ENCODE results near the gene KCNK18. TPM values are rescaled to one million over a fixed set of nuclear protein-coding genes. Genes with fewer than 3 reads are reported as not detected.
A peak's percentile ranks its signal among the peaks of the same experiment; 100 is the strongest.

Gene KCNK18
- total RNA-seq, 1 donor from 2014 or later: not detected

DNA sequence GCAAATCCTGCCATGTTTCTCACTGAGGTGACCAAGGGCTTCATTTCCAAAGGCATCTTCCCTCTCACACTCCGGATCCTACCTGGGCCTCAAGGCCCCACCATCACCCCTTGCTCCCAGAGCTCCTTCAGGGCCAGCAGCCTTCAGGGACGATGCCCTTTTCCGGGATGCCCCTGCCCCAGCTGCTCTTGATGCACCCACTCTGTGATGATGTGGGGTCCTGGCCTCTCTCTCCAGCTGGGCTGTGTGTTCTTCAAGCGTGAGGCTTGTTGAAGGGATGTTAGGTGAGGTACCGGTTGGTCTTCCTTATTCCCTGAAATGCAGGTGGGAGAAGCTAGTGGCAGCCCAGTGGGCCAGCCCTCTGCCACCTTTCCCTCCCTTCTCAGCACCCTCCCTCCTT, 25.3 kb downstream of the KCNK18 start:
- peaks cover 2% of the 10 kb centered on the region for H3K36me3 Mint-ChIP-seq

GRCh38 chr10:117222976-117223692, 25.8 kb downstream of the KCNK18 start:
- Histone ChIP-seq H4K20me1 (ENCODE audit: low read depth) (no peaks in the 10 kb centered on the region), H3K9me3 (ENCODE audit: low read depth) (no peaks in the 10 kb centered on the region), H2AFZ (replicated peaks) (no peak overlapping the region), H3K4me3 (no peak overlapping the region), H3K79me2 (ENCODE audit: low read depth) (no peaks in the 10 kb centered on the region), H3K4me1 (no peaks in the 10 kb centered on the region), H3K4me2 (no peak overlapping the region), H3K27ac (no peak overlapping the region), H3F3A (ENCODE audit: low read depth) (peaks cover 4% of the 10 kb centered on the region), H3K9ac (no peak overlapping the region), H3K27me3 (peaks cover 8% of the 10 kb centered on the region), H3K36me3 (no peaks in the 10 kb centered on the region)
- H3K27me3 Mint-ChIP-seq (ENCODE audit: insufficient read depth, low read depth): peaks cover 11% of the 10 kb centered on the region
- peaks cover 3% of the 10 kb centered on the region for H3K9me3 Mint-ChIP-seq
- H3K4me1 Mint-ChIP-seq: peaks cover 48% of the 10 kb centered on the region
- H3K4me3 Mint-ChIP-seq: no peak overlapping the region
- TF ChIP-seq, protein P1, sequence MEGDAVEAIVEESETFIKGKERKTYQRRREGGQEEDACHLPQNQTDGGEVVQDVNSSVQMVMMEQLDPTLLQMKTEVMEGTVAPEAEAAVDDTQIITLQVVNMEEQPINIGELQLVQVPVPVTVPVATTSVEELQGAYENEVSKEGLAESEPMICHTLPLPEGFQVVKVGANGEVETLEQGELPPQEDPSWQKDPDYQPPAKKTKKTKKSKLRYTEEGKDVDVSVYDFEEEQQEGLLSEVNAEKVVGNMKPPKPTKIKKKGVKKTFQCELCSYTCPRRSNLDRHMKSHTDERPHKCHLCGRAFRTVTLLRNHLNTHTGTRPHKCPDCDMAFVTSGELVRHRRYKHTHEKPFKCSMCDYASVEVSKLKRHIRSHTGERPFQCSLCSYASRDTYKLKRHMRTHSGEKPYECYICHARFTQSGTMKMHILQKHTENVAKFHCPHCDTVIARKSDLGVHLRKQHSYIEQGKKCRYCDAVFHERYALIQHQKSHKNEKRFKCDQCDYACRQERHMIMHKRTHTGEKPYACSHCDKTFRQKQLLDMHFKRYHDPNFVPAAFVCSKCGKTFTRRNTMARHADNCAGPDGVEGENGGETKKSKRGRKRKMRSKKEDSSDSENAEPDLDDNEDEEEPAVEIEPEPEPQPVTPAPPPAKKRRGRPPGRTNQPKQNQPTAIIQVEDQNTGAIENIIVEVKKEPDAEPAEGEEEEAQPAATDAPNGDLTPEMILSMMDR (IDR thresholded peaks at IDR 0.05): no peak
- peak; percentile 16 for DNase-seq (ENCODE audit: low spot score)
- H3K27ac Mint-ChIP-seq: no peak overlapping the region
- H3K36me3 Mint-ChIP-seq: peaks cover 2% of the 10 kb centered on the region

More for the DNA sequence above, 25.3 kb downstream of the KCNK18 start:
- no peaks in the 10 kb centered on the region for H3K9me3 ChIP-seq (ENCODE audit: low read depth)
- H3K27me3 ChIP-seq: peaks cover 14% of the 10 kb centered on the region
- Mint-ChIP-seq H3K4me3 (no peak overlapping the region), H3K27ac (no peak overlapping the region), H3K4me1 (peaks cover 48% of the 10 kb centered on the region), H3K9me3 (peaks cover 3% of the 10 kb centered on the region), H3K27me3 (ENCODE audit: insufficient read depth, low read depth) (peaks cover 15% of the 10 kb centered on the region)
- no peak for DNase-seq (ENCODE audit: low spot score)
- no peaks in the 10 kb centered on the region for H4K20me1 ChIP-seq (ENCODE audit: low read depth)
- no peak overlapping the region for H3K4me2 ChIP-seq
- TF ChIP-seq, protein P1 (IDR thresholded peaks at IDR 0.05): no peak
- TF ChIP-seq EZH2phosphoT487 (IDR thresholded peaks at IDR 0.05) (no peak), EZH2 (IDR thresholded peaks at IDR 0.05) (no peak)
- no peaks in the 10 kb centered on the region for H3K36me3 ChIP-seq
- no peaks in the 10 kb centered on the region for H3K79me2 ChIP-seq (ENCODE audit: low read depth)
- no peaks in the 10 kb centered on the region for H3K4me1 ChIP-seq
- no peak overlapping the region for H3K4me3 ChIP-seq
- no peak overlapping the region for H2AFZ ChIP-seq (replicated peaks)
- peaks cover 8% of the 10 kb centered on the region for H3F3A ChIP-seq (ENCODE audit: low read depth)
- H3K27ac ChIP-seq: no peak overlapping the region
- H3K9ac ChIP-seq: no peak overlapping the region

- H3K27me3 ChIP-seq: peaks cover under 1% of the 10 kb centered on the region
- no peak overlapping the region for H3K4me2 ChIP-seq
- H3K4me1 Mint-ChIP-seq: peaks cover 48% of the 10 kb centered on the region
- no peaks in the 10 kb centered on the region for H3K9me3 ChIP-seq (ENCODE audit: low read depth)
- H3K9me3 Mint-ChIP-seq: peaks cover 6% of the 10 kb centered on the region
- no peak overlapping the region for H2AFZ ChIP-seq (replicated peaks)
- DNase-seq (ENCODE audit: low spot score): no peak
- no peaks in the 10 kb centered on the region for H3K36me3 ChIP-seq
- H3K9ac ChIP-seq: no peak overlapping the region
- H4K20me1 ChIP-seq (ENCODE audit: low read depth): no peaks in the 10 kb centered on the region
- peaks cover 2% of the 10 kb centered on the region for H3K36me3 Mint-ChIP-seq
- peak overlapping the region; percentile 30 for H3K4me3 Mint-ChIP-seq
- H3K27me3 Mint-ChIP-seq (ENCODE audit: insufficient read depth, low read depth): peaks cover 16% of the 10 kb centered on the region
- H3K27ac Mint-ChIP-seq: no peak overlapping the region
- H3K79me2 ChIP-seq (ENCODE audit: low read depth): no peaks in the 10 kb centered on the region
- no peaks in the 10 kb centered on the region for H3F3A ChIP-seq (ENCODE audit: low read depth)
- no peaks in the 10 kb centered on the region for H3K4me1 ChIP-seq
- TF ChIP-seq EZH2 (IDR thresholded peaks at IDR 0.05) (no peak), EZH2phosphoT487 (IDR thresholded peaks at IDR 0.05) (no peak)
- TF ChIP-seq, protein P1 (IDR thresholded peaks at IDR 0.05): no peak
- no peak overlapping the region for H3K4me3 ChIP-seq
- H3K27ac ChIP-seq: no peak overlapping the region
Observed at GRCh38 chr10:117223693-117224430, 26.6 kb downstream of the KCNK18 start.

All from neural progenitor cell (in vitro differentiated cells).